C4-2B (cell line): ENCODE measurements around the gene SPARC.

Experiments
- CTCF ChIP-seq: fragments of 450-650 bp; conservative IDR thresholded peaks from 2 replicates; pipeline ENCODE4 v1.5.1; 2017; ENCODE audit warnings: mild to moderate bottlenecking
- ZFX ChIP-seq: fragments of 450-650 bp; IDR thresholded peaks from 2 replicates; pipeline ENCODE4 v1.6.1; 2017

DNA sequence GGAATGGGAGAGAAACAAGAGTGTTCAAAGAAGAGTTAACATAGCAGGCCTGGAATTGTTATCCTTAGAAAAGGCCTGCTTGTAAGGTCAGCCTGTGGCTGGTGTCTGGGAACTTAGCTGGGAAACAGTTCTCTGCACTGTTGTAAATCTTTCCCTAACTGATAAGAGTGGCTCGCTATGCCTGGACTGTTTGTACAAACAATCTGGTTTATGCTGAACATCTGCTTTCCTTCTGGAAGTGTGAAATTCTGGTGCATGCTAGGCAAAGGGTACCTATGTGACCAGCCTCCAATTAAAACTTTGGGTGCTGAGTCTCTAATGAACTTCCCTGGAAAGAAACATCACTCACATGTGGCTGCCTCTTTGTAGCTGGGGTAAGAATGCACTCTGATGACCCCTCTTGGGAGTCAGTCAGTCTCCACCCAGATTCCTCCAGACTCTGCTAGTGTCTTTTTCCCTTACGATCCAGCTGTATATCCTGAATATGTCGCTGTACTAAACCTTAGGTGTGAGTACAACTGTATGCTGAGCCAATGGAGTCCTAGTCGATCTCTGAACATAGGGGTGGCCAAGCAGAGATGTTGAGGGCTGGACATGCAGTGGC, 16.5 kb downstream of the SPARC start:
- no peak for TF ChIP-seq CTCF
- no peak for TF ChIP-seq ZFX
